HG02798 (cell line): ENCODE data around the gene DNM2.
A peak's percentile ranks its signal among the peaks of the same experiment; 100 is the strongest.
"Not testable (repeated sequence)": the region's sequence is repeated elsewhere in the genome, so short reads cannot be mapped to it uniquely, and the experiment has no call there.

Experiments
- ATAC-seq: cut with Tn5 transposase; IDR thresholded peaks from one replicate; pipeline ENCODE4 v1.9.1; 2021; ENCODE audit warnings: mild to moderate bottlenecking; ENCODE audit not compliant: unreplicated experiment, poor library complexity

DNM2 gene

DNA sequence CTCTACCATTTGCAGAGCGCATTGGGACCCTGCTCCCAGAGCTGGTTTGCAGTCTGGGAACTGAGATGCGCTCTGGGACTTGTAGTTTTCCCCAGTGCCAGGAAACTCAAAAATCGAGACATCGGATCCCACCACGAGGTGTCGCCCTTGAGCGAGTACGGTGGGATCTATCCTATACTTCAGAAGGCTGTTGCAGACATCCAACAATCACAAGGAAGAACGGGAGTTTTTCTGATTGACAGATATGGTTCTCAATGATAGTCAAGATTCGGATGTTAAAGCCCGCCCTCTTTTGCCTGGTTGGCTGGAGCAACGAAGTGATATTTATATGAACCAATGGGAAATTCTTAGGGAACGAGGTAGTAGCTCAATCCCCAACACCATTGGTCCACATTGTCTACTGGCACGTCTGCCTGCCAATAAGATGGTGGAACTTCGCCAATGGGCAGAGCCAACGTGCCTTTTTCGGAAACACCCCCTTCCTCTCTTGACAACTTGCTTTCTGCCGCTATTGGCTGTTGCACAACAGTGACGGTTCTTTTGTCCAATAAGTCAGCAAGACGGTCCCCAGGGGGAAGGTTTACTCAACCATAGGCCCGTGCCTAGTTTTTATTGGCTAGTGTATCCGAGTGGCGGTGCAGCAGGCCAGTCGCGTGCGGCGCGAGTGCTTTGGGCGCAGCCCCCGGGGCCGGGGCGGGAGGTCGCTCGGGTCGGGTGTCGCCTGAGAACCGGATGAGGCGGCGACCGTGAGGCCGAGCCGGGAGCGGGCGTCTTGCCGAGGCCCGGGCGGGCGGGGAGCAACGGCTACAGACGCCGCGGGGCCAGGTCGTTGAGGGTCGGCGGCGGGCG is at the start of gene DNM2:
TSS of gene DNM2 (plus strand) at position 724 of the 849 bp plus-strand sequence. CDS start 164 bp downstream, outside the sequence.
- peak; percentile 89 for ATAC-seq

DNA sequence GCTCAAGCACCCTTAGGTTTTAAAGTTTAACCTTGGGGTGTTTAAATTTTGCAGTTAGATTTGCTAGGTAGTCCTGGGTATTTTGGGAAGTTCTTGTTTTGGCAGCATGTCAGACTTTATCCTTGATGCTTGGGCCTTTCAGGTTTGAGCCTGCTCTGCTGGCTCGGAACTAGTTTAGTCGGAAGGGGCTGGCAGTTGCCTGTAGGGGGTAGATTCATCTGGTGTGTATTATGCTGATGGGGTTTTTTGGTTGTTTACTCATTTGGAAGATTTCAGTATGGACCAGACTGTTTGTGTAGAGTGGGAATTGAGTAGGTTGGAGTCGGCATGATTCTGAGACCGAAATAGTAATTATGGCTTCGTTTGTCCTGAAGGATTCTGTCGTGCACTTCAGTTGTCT is 48.6 kb upstream of the DNM2 start:
- ATAC-seq = no peak

DNA sequence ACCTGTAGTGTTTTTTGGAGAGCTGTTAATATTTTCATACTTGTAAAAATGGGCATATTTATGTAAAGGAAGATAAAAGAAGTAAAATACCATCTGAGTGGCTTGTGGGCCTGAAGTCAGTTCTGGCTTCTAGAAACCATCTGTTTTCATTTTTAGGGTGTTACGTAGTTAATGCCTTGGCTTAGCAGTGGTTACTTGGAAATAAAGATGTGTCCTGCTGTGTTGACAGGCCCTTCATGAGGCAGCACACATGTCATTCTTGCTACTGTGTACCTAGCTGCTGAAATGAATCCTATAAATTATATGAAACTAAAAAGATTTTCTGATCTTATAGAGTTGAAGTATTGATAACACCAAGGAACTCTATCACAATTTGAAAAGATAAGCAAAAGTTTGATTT is 47.7 kb upstream of the DNM2 start:
- no peak for ATAC-seq

DNA sequence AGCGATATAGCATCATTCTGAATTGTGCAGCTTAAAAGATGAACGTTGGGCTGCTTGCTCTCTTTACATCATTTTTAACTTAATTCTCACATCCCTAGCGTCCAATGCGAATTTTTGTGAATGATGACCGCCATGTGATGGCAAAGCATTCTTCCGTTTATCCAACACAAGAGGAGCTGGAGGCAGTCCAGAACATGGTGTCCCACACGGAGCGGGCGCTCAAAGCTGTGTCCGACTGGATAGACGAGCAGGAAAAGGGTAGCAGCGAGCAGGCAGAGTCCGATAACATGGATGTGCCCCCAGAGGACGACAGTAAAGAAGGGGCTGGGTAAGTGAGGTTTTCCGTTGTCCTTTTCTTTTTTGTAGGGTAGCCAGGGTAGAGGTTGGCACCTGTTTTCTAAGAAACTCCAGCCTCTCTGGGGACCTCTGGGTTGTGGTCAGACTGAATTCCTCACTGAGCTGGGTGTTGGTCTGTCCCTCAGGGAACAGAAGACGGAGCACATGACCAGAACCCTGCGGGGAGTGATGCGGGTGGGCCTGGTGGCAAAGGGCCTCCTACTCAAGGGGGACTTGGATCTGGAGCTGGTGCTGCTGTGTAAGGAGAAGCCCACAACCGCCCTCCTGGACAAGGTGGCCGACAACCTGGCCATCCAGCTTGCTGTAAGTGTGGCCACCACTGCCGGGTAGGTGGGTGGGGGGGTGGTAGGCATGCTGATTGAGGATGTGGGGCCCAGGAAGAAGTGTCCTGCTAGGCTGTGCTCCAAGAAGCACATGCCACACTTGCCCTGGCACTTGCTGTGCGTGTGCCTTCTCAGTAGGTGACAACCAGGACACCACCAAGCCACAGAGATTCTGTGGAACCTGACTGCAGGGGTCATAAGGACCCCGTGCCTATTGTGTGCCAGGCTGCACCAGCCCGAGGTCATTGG is 46.7 kb upstream of the DNM2 start:
- no peak for ATAC-seq

DNA sequence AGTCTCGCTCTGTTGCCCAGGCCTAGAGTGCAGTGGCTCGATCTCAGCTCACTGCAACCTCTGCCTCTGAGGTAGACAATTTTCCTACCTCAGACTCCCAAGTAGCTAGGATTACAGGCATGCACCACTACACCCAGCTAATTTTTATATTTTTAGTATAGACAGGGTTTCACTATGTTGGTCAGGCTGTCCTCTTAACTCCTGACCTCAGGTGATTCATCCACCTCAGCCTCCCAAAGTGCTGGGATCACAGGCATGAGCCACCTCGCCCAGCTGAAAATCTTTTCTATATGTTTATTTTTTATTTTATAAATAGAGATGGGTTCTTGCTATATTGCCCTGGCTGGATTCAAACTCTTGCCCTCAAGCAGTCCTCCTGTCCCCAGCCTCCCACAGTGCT is 46.0 kb upstream of the DNM2 start:
- ATAC-seq = not testable (repeated sequence)

DNA sequence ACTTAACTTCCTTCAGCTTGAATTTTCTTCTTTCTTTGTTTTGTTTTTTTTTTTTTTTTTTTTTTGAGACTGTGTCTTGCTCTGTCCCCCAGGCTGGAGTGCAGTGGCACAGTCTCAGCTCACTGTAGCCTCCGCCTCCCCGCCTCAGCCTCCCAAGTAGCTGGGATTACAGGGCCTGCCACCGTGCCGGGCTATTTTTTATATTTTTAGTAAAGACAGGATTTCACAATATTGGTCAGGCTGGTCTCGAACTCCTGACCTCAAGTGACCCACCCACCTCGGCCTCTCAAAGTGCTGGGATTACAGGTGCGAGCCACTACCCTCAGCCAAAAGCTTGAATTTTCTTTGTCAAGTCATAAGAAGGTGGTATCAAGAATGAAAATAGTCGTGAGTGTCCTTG is 42.7 kb upstream of the DNM2 start:
- ATAC-seq = not testable (repeated sequence)

DNA sequence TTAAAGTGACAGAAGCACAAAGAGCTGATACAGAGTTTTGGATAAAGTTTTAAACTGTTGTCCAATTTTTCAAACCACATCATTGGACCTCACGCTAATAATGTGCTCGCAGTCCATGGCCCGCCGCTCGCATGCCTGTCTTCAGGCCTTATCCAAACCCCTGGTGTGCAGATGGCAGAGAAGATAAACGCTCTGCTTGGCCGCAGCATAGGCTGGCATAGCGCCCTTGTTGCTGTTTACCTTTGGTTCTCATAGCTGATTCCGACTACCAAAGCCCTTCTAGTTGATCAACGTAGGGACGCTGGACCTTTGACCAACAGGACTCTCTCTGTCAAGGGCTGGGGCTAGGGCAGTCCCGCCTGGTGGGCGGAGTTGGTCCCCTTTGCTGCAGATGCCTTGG is 40.1 kb upstream of the DNM2 start:
- ATAC-seq = no peak

DNA sequence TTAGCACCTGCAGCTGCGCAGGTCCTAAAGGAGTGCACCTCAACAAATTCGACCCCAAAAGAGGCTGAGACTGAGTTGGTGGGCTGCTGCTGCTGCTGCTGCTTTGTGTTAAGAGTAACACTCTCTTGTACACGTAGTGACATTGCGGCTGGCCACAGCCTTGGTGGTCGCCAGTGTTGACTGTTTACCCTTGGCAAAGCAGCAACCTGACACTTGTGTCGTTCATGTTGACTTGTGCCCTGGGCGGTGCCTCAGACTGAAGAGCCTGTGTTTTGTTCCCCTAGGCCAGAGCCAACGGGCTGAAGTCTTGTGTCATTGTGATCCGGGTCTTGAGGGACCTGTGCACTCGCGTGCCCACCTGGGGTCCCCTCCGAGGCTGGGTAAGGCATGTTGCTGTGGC is 39.1 kb upstream of the DNM2 start:
- no peak for ATAC-seq

DNA sequence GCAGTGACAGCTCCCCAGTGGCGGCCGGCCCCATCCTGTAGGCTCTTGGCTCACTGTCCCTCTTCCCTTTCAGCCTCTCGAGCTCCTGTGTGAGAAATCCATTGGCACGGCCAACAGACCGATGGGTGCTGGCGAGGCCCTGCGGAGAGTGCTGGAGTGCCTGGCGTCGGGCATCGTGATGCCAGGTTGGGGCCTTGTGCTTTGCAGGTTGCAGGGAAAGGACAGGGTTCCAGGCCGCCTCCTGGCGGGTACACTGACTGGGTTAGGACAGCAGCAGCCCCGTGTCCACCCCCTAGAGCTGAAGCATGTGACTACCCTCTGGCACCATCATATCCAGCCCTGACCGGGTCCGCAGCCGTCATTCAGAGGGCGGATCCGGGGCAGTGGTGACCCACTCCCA is 38.1 kb upstream of the DNM2 start:
- ATAC-seq = no peak

DNA sequence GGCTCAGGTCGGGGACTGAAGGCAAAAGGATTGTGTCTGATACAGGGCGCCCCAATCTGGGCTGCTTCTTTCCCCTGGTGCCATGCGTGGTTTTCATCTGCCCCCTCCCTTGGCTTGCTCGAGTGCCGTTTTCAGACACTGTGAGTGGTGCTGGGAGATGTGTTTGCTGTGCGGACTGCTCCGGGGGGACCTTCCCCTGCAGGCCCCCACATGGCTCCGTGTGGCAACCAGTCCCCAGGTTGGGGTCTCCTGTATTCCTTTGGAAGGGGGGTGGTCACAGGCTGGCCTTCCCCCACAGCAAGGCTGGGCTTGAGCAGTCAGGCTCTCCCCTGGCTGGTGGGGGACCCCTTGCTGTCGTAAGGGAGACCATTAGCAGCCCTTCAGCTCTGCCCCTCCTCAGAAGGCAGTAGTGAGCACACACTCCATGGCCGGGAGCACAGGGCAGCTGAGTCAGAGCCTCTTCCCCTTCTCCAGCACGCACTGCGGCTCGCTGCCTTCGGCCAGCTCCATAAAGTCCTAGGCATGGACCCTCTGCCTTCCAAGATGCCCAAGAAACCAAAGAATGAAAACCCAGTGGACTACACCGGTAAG is 37.2 kb upstream of the DNM2 start:
- no peak for ATAC-seq

DNA sequence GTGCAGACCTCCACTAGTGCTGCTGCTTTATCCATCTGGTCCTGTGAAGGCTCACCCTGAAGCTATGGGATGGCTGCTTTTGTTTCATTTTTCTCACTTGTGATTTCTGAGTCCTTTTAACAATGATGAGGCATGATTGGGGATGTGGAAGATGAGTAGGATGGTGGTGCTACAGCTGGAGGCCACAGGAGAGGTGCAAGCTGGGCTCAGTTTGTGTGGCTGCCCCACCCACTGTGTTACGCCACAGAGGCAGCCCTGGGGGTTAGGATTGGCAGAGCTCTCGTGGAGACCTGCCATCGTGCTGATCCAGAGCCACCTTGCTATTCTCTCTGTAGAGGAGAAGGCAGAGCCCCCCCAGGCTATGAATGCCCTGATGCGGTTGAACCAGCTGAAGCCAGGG is 36.2 kb upstream of the DNM2 start:
- no peak for ATAC-seq

DNA sequence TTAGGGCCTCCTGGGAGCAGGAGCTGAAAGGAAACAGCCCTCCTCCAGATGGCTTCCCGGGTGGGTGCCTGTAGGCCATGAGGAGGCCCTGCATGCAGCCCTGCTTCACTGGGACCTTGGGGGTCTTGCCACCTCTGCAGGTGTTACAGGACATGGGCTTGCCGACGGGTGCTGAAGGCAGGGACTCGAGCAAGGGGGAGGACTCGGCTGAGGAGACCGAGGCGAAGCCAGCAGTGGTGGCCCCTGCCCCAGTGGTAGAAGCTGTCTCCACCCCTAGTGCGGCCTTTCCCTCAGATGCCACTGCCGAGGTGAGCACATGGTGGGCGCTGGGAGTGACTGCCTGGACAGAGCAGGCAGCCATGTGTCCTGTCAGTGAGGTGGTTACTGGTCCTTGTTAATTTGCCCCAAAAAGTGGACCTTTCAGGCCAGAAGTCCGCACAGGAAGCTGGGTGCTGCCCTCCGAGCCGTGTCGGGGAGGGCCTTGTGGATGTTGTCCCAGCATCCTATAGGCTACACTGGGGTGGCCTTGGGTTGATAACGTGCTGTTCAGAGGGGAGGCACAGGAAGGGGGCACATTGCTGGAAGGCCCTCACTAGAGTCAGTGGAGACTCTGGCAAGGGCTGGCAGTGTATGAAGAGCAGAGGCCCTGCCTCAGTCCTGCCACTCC is 35.3 kb upstream of the DNM2 start:
- no peak for ATAC-seq

DNA sequence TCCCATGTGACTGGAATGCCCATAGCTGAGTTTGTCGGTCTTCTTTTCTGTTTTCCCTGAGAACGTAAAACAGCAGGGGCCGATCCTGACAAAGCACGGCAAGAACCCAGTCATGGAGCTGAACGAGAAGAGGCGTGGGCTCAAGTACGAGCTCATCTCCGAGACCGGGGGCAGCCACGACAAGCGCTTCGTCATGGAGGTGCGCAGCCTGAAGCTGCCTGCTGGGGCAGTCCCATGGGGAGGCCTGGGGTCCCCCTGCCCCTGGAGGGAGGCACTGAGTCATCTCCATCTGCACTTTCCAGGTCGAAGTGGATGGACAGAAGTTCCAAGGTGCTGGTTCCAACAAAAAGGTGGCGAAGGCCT is 34.8 kb upstream of the DNM2 start:
- ATAC-seq = no peak

DNA sequence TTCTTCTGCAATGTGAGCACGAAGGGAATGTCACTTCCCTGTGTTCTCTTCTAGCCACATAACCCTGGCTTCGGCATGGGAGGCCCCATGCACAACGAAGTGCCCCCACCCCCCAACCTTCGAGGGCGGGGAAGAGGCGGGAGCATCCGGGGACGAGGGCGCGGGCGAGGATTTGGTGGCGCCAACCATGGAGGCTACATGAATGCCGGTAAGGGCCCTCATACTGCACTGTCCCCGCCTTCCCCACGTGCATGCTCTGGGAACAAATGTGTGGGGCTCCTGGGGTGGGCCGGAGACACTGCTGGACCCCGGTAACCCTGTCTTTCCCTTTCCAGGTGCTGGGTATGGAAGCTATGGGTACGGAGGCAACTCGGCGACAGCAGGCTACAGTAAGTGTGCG is 34.3 kb upstream of the DNM2 start:
- no peak for ATAC-seq

DNA sequence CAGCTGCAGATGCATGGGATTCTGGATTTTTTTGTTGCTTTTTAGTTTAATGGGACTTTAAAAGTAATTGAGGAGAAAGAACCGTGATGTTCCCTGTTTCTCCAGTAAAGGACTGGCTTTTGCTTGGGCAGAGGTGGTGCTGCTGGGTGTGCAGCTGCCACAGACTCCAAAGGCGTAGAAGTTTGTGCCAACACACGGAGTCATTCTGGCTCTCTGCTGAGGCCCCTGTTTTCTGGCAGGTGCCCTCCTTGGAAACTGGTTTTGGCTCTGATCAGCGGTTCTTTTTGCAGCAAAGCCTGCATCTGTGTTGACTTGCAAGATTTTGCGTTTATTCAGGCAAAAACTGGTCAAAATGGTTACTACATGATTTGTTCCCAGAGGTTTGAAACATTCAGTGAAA is 32.7 kb upstream of the DNM2 start:
- no peak for ATAC-seq

DNA sequence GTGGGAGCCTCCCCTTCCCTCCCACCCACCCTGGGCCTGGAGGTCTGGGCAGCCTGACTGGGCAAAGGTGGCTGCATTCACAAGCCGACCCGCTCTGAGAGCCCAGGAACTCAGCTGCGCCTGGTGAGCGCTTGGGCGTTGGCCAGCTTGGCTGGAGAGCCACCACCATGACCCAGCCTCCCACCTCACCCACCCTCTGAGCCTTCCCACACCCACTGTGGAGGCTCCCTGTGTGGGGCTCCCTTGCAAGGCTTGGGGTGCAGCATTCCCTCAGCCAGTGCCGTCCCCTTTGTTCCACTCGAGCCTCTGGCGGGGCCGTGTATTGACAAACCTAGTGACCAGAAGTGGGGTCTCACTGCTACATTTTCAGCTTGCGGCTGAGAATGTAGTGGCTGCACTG is 31.7 kb upstream of the DNM2 start:
- no peak for ATAC-seq

DNA sequence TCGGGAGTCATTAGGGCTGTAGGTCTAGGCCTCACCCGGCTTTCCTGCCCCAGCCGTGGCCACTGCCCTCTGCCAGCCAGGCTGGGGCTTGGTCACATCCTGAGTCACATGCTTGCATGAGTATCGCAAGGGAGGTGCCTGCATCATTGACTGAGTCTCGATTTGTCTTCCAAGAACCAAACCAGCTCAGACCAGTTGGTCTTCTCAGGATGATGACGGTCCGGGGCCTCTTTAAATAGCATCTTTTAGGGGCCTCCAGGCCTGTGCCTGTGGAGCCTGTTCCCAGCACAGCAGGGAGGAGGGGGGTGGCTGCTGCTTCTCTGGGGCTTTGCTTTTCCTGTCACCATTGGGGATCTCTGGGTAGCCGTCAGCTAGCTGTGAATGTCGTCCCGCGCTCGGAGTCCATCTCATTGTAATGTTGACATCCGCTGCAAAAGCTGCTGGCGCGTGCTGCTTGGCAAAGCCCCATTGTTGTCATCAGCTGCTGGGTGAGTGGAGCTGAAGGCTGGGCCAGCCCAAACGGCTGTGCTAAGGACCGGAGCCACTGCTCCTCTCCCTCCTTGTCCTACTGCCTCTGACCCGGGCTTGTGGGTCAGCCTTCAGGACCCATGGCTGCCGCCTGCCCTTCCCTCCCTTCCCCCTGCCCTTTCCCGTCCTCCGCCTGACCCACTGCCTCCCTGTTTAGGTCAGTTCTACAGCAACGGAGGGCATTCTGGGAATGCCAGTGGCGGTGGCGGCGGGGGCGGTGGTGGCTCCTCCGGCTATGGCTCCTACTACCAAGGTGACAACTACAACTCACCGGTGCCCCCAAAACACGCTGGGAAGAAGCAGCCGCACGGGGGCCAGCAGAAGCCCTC is 31.0 kb upstream of the DNM2 start:
- ATAC-seq = no peak

DNA sequence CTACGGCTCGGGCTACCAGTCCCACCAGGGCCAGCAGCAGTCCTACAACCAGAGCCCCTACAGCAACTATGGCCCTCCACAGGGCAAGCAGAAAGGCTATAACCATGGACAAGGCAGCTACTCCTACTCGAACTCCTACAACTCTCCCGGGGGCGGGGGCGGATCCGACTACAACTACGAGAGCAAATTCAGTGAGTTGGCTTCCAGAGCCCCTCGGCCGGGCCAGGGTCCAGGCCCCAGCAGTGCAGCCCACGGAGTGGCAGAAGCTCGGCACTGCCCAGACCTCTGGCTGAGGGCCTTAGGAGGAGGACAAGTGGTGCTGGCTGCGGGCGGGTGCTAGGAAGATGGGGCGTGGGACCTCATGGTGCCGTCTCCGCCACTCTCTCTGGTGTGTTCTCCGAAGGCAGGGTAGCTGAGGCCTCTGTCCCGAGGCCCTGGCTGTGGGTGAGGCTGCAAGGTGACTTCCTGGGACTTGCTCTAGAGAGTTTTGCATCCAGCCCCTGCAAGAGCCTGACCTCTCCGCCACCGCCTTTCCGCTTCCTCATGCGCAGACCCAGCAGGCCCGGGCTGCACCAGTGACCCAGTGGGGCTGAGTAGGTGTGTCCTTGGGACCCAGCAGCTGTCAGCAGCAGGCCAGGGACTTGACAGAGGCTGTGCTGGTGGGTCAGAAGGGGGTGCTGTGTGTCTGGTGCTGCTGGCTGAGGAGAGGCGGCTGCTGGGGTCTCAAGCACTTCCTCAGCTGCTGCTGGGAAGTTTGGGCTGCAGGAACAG is 30.2 kb upstream of the DNM2 start:
- ATAC-seq = no peak
